A549 (cell line): Measurements from ENCODE around the gene KCNN1.

Experiments
- ELK1 ChIP-seq: fragments of 150-350 bp; IDR thresholded peaks from 2 replicates; pipeline ENCODE4 v1.6.1; 2014; ENCODE audit warnings: low read depth, mild to moderate bottlenecking, low read length
- EP300 ChIP-seq, 2 experiments: fragments of >200 bp; sonication (Bioruptor Twin); formaldehyde crosslinking; IDR thresholded peaks; 2 replicates in 1 of 2; 3 replicates in 1 of 2; pipeline ENCODE4 v1.6.1; 2016 to 2017
- ESRRA ChIP-seq: fragments of 150-350 bp; IDR thresholded peaks from 2 replicates; pipeline ENCODE4 v1.6.1; 2014; ENCODE audit warnings: mild to moderate bottlenecking, low read length, borderline replicate concordance
- HOXA7 ChIP-seq: fragments of 250-450 bp; sonication (Bioruptor Pico); IDR thresholded peaks from 2 replicates; pipeline ENCODE4 v1.5.0; 2020; ENCODE audit warnings: mild to moderate bottlenecking, moderate library complexity
- KDM1A ChIP-seq: fragments of 200-600 bp; sonication (generic); IDR thresholded peaks from 2 replicates; pipeline ENCODE4 v1.6.1; 2016; ENCODE audit warnings: low read depth, mild to moderate bottlenecking
- MAX ChIP-seq: IDR thresholded peaks from 2 replicates; pipeline ENCODE4 v1.6.1; 2012
- MAZ ChIP-seq: fragments of 150-350 bp; IDR thresholded peaks from 2 replicates; pipeline ENCODE4 v1.6.1; 2014; ENCODE audit warnings: antibody characterized with exemption, low read depth, low read length, borderline replicate concordance
- POLR2A ChIP-seq: IDR thresholded peaks from 2 replicates; pipeline ENCODE4 v1.6.1; 2012; ENCODE audit warnings: mild to moderate bottlenecking, low read length
- SMC3 ChIP-seq: fragments of >200 bp; sonication (Bioruptor Twin); formaldehyde crosslinking; IDR thresholded peaks from 3 replicates; pipeline ENCODE4 v1.6.1; 2018; ENCODE audit warnings: inconsistent platforms
- TP53 ChIP-seq: fragments of 250-450 bp; sonication (Bioruptor Pico); IDR thresholded peaks from 2 replicates; pipeline ENCODE4 v1.5.0; 2021; ENCODE audit warnings: mild to moderate bottlenecking, moderate library complexity
- TF ChIP-seq, protein P1 (sequence below): fragments of >200 bp; sonication (Bioruptor Twin); formaldehyde crosslinking; IDR thresholded peaks from 3 replicates; pipeline ENCODE4 v1.5.1; 2016
- TF ChIP-seq, protein P2 (sequence below): fragments of >200 bp; sonication (Bioruptor Twin); formaldehyde crosslinking; IDR thresholded peaks from 3 replicates; pipeline ENCODE4 v1.6.1; 2016
- TF ChIP-seq, protein P3 (sequence below): IDR thresholded peaks from 2 replicates; pipeline ENCODE4 v1.6.1; 2012; ENCODE audit warnings: low read depth, borderline replicate concordance
- TF ChIP-seq, protein P4 (sequence below): fragments of 200-600 bp; sonication (generic); IDR thresholded peaks from 2 replicates; pipeline ENCODE4 v1.6.1; 2016; ENCODE audit warnings: antibody characterized with exemption, mild to moderate bottlenecking, moderate library complexity

GRCh38 chr19:17974551-17974950, 7.6 kb downstream of the KCNN1 start:
- TF ChIP-seq, protein P1, sequence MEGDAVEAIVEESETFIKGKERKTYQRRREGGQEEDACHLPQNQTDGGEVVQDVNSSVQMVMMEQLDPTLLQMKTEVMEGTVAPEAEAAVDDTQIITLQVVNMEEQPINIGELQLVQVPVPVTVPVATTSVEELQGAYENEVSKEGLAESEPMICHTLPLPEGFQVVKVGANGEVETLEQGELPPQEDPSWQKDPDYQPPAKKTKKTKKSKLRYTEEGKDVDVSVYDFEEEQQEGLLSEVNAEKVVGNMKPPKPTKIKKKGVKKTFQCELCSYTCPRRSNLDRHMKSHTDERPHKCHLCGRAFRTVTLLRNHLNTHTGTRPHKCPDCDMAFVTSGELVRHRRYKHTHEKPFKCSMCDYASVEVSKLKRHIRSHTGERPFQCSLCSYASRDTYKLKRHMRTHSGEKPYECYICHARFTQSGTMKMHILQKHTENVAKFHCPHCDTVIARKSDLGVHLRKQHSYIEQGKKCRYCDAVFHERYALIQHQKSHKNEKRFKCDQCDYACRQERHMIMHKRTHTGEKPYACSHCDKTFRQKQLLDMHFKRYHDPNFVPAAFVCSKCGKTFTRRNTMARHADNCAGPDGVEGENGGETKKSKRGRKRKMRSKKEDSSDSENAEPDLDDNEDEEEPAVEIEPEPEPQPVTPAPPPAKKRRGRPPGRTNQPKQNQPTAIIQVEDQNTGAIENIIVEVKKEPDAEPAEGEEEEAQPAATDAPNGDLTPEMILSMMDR = no peak
- no peak for TF ChIP-seq KDM1A
- TF ChIP-seq SMC3 = no peak
- no peak for TF ChIP-seq ELK1
- no peak for TF ChIP-seq HOXA7 (CRISPR knock-in tag)
- no peak for TF ChIP-seq ESRRA
- no peak for TF ChIP-seq POLR2A
- TF ChIP-seq, protein P2, sequence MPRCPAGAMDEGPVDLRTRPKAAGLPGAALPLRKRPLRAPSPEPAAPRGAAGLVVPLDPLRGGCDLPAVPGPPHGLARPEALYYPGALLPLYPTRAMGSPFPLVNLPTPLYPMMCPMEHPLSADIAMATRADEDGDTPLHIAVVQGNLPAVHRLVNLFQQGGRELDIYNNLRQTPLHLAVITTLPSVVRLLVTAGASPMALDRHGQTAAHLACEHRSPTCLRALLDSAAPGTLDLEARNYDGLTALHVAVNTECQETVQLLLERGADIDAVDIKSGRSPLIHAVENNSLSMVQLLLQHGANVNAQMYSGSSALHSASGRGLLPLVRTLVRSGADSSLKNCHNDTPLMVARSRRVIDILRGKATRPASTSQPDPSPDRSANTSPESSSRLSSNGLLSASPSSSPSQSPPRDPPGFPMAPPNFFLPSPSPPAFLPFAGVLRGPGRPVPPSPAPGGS = no peak
- no peak for TF ChIP-seq MAX
- TF ChIP-seq EP300 (IDR thresholded peaks at IDR 0.05) = no peak
- TF ChIP-seq, protein P3, sequence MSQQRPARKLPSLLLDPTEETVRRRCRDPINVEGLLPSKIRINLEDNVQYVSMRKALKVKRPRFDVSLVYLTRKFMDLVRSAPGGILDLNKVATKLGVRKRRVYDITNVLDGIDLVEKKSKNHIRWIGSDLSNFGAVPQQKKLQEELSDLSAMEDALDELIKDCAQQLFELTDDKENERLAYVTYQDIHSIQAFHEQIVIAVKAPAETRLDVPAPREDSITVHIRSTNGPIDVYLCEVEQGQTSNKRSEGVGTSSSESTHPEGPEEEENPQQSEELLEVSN = no peak
- TF ChIP-seq TP53 = no peak
- no peak for TF ChIP-seq MAZ
- TF ChIP-seq, protein P4, sequence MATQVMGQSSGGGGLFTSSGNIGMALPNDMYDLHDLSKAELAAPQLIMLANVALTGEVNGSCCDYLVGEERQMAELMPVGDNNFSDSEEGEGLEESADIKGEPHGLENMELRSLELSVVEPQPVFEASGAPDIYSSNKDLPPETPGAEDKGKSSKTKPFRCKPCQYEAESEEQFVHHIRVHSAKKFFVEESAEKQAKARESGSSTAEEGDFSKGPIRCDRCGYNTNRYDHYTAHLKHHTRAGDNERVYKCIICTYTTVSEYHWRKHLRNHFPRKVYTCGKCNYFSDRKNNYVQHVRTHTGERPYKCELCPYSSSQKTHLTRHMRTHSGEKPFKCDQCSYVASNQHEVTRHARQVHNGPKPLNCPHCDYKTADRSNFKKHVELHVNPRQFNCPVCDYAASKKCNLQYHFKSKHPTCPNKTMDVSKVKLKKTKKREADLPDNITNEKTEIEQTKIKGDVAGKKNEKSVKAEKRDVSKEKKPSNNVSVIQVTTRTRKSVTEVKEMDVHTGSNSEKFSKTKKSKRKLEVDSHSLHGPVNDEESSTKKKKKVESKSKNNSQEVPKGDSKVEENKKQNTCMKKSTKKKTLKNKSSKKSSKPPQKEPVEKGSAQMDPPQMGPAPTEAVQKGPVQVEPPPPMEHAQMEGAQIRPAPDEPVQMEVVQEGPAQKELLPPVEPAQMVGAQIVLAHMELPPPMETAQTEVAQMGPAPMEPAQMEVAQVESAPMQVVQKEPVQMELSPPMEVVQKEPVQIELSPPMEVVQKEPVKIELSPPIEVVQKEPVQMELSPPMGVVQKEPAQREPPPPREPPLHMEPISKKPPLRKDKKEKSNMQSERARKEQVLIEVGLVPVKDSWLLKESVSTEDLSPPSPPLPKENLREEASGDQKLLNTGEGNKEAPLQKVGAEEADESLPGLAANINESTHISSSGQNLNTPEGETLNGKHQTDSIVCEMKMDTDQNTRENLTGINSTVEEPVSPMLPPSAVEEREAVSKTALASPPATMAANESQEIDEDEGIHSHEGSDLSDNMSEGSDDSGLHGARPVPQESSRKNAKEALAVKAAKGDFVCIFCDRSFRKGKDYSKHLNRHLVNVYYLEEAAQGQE = no peak
